GM12878 (cell line): ENCODE data around the gene BCCIP. TPM values are rescaled to one million over a fixed set of nuclear protein-coding genes. Genes with fewer than 3 reads are reported as not detected.
A peak's percentile ranks its signal among the peaks of the same experiment; 100 is the strongest.

Source experiments
- CHD1 ChIP-seq: IDR thresholded peaks from 2 replicates; pipeline ENCODE4 v1.6.1; 2012; ENCODE audit warnings: low read depth, low read length, improper control_type of control experiment
- HDGF ChIP-seq: fragments of 450-650 bp; IDR thresholded peaks from 2 replicates; pipeline ENCODE4 v1.6.1; 2016; ENCODE audit warnings: antibody characterized with exemption
- SUZ12 ChIP-seq: fragments of 200-600 bp; sonication (generic); IDR thresholded peaks from one replicate; pipeline ENCODE4 v1.6.1; 2018; ENCODE audit warnings: antibody characterized with exemption, mild to moderate bottlenecking; ENCODE audit not compliant: unreplicated experiment
- ZBTB40 ChIP-seq: fragments of 450-650 bp; IDR thresholded peaks from 2 replicates; pipeline ENCODE4 v1.6.1; 2016; ENCODE audit warnings: mild to moderate bottlenecking, moderate library complexity, borderline replicate concordance
- polyA plus RNA-seq, 11 experiments: library from polyadenylated mRNA; depleted of rRNA in 4 of 11; unstranded in 6 of 11; stranded (reverse) in 5 of 11; fragments of >200 nt; fragmentation: Nextera tagmentation in 4 of 11; fragmentation: Illumina TruSeq in 1 of 11; extraction: Ambion mirVana in 4 of 11; extraction: Trizol in 1 of 11; gene quantifications; 1 replicate in 1 of 11; 2 replicates in 10 of 11; pipeline versions ENCODE4 v1.2.1 to v1.2.3, GENCODE V29; 2011 to 2016; ENCODE audit warnings: inconsistent platforms in 2 of 11, missing spikeins in 2 of 11, low read depth in 1 of 11
- total RNA-seq, 4 experiments: library from RNA; depleted of rRNA in 3 of 4; stranded (reverse); fragments of >200 nt in 3 of 4; fragmentation: Illumina TruSeq in 1 of 4; extraction: Trizol in 1 of 4; gene quantifications; 2 replicates each; pipeline versions ENCODE4 v1.2.1 to v1.2.3, GENCODE V29; 2013 to 2021
- TF ChIP-seq, protein P1 (sequence below): fragments of 150-350 bp; IDR thresholded peaks from 2 replicates; pipeline ENCODE4 v1.6.1; 2014; ENCODE audit warnings: mild to moderate bottlenecking, low read depth, low read length

The BCCIP gene
- total and polyA plus RNA-seq, 10 of the 15 experiments (the other 5 are each of a cell fraction or from before 2014, with no cell fraction given): 61.2 to 225 (median 127) TPM

DNA sequence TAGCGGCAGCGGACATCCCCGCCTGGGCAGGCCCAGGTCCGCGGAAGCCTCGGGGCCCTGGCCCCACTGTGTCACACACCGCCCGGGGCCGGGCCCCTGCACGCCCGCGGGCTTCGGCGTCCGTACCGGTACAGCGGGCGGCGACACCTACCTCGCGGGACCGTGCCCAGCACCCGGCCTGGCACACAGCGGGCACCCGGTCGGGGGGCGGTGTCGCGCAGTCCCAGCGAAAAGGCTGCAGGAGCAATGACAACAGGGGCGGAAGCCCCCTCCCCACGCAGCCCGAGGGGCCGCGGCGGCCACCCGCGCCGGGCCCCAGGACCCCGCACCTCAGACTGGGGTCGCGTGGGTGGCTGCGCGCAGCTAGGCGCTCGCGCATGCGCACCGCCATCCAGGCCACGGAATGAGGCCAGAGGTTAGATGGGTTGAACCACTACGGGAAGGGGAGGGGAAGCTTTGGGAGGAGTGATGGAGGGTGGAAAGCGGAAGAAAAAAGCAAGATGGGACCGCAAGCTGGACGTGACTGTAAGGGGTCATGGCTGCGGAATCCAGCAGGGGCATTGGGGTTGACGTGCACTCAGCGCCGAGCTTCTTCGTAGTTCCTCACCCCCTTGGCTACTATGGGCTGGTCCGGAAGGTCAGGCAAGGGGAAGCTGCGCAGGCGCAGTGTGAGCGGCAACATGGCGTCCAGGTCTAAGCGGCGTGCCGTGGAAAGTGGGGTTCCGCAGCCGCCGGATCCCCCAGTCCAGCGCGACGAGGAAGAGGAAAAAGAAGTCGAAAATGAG lies at the start of gene BCCIP, which contains the start of gene UROS (continued):
- TF ChIP-seq, protein P1, sequence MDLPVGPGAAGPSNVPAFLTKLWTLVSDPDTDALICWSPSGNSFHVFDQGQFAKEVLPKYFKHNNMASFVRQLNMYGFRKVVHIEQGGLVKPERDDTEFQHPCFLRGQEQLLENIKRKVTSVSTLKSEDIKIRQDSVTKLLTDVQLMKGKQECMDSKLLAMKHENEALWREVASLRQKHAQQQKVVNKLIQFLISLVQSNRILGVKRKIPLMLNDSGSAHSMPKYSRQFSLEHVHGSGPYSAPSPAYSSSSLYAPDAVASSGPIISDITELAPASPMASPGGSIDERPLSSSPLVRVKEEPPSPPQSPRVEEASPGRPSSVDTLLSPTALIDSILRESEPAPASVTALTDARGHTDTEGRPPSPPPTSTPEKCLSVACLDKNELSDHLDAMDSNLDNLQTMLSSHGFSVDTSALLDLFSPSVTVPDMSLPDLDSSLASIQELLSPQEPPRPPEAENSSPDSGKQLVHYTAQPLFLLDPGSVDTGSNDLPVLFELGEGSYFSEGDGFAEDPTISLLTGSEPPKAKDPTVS: 0 out of 2 replicates have a peak, but pooled peaks have one; percentile 26
- TF ChIP-seq HDGF: peak; percentile 93
- TF ChIP-seq CHD1: peak; percentile 99
- TF ChIP-seq ZBTB40: peak; percentile 58; the same call in 1 of the 2 replicates
- TF ChIP-seq SUZ12: no peak
